Parathyroid adenoma (tissue), 2 donors: ENCODE measurements around the gene GALNT11.
"Not testable (repeated sequence)": the region's sequence is repeated elsewhere in the genome, so short reads cannot be mapped to it uniquely, and the experiment has no call there.

Experiments
- H2AFZ ChIP-seq: fragments of 300-600 bp; sonication (generic); one replicate; pipeline ENCODE4 v1.7.0; 2017; ENCODE audit warnings: antibody characterized with exemption, mild to moderate bottlenecking
- H3K27ac ChIP-seq: fragments of 300-600 bp; sonication (generic); one replicate; pipeline ENCODE4 v1.7.0; 2017
- H3K27me3 ChIP-seq: fragments of 300-600 bp; sonication (generic); one replicate; pipeline ENCODE4 v1.7.0; 2017; ENCODE audit warnings: low read length; ENCODE audit not compliant: control insufficient read depth, insufficient read depth
- H3K36me3 ChIP-seq: fragments of 300-600 bp; sonication (generic); one replicate; pipeline ENCODE4 v1.7.0; 2017; ENCODE audit warnings: low read length; ENCODE audit not compliant: control insufficient read depth, insufficient read depth
- H3K4me1 ChIP-seq: fragments of 300-600 bp; sonication (generic); one replicate; pipeline ENCODE4 v1.7.0; 2017; ENCODE audit warnings: control low read depth
- H3K4me2 ChIP-seq: fragments of 300-600 bp; sonication (generic); one replicate; pipeline ENCODE4 v1.7.0; 2017; ENCODE audit warnings: low read length
- H3K4me3 ChIP-seq: fragments of 300-600 bp; sonication (generic); one replicate; pipeline ENCODE4 v1.7.0; 2017; ENCODE audit warnings: low read depth, low read length
- H3K79me2 ChIP-seq: fragments of 300-600 bp; sonication (generic); one replicate; pipeline ENCODE4 v1.7.0; 2017; ENCODE audit warnings: control low read depth
- H3K9ac ChIP-seq: fragments of 300-600 bp; sonication (generic); one replicate; pipeline ENCODE4 v1.7.0; 2017; ENCODE audit warnings: mild to moderate bottlenecking
- H3K9me3 ChIP-seq: fragments of 300-600 bp; sonication (generic); one replicate; pipeline ENCODE4 v1.7.0; 2017; ENCODE audit warnings: low read length; ENCODE audit not compliant: control insufficient read depth
- CTCF ChIP-seq: fragments of 300-600 bp; sonication (generic); IDR thresholded peaks from one replicate; pipeline ENCODE4 v1.7.0; 2017; ENCODE audit warnings: antibody characterized with exemption, mild to moderate bottlenecking
- donor health status: primary hyperparathyroidism.

GALNT11 gene

GRCh38 chr7:152076940-152077933 is 51.8 kb downstream of the GALNT11 start:
- peak overlapping the region; percentile 1 for H3K27ac ChIP-seq

GRCh38 chr7:152078025-152078424 is 52.6 kb downstream of the GALNT11 start:
- Histone ChIP-seq H3K4me3 (no peak overlapping the region), H3K36me3 (no peaks in the 10 kb centered on the region), H3K79me2 (no peaks in the 10 kb centered on the region), H2AFZ (no peak overlapping the region), H3K9ac (no peak overlapping the region), H3K27ac (no peak overlapping the region), H3K4me1 (peaks cover 31% of the 10 kb centered on the region), H3K4me2 (no peak overlapping the region), H3K27me3 (no peaks in the 10 kb centered on the region), H3K9me3 (no peaks in the 10 kb centered on the region)
- TF ChIP-seq CTCF: no peak

More at GRCh38 chr7:152076940-152077933, 51.8 kb downstream of the GALNT11 start:
- H3K27me3 ChIP-seq: no peaks in the 10 kb centered on the region
- peaks cover 31% of the 10 kb centered on the region for H3K4me1 ChIP-seq
- no peaks in the 10 kb centered on the region for H3K79me2 ChIP-seq
- H3K9ac ChIP-seq: no peak overlapping the region
- no peak overlapping the region for H3K4me3 ChIP-seq
- no peak for TF ChIP-seq CTCF
- H3K4me2 ChIP-seq: peak overlapping the region; percentile 10
- H2AFZ ChIP-seq: no peak overlapping the region
- no peaks in the 10 kb centered on the region for H3K36me3 ChIP-seq
- H3K9me3 ChIP-seq: no peaks in the 10 kb centered on the region

- Histone ChIP-seq H3K4me1 (peaks cover 26% of the 10 kb centered on the region), H3K9me3 (no peaks in the 10 kb centered on the region), H3K4me3 (no peak overlapping the region), H2AFZ (no peak overlapping the region), H3K36me3 (no peaks in the 10 kb centered on the region), H3K27me3 (no peaks in the 10 kb centered on the region), H3K27ac (no peak overlapping the region), H3K79me2 (no peaks in the 10 kb centered on the region), H3K4me2 (no peak overlapping the region), H3K9ac (no peak overlapping the region)
- TF ChIP-seq CTCF: no peak
These were observed 53.3 kb downstream of the GALNT11 start for GRCh38 chr7:152078786-152079185.

- H3K4me1 ChIP-seq: peaks cover 33% of the 10 kb centered on the region
- no peaks in the 10 kb centered on the region for H3K9me3 ChIP-seq
- no peak for TF ChIP-seq CTCF
- H3K27me3 ChIP-seq: no peaks in the 10 kb centered on the region
- no peak overlapping the region for H3K27ac ChIP-seq
- H3K4me2 ChIP-seq: no peak overlapping the region
- H2AFZ ChIP-seq: no peak overlapping the region
- H3K79me2 ChIP-seq: no peaks in the 10 kb centered on the region
- H3K36me3 ChIP-seq: no peaks in the 10 kb centered on the region
- H3K4me3 ChIP-seq: no peak overlapping the region
- H3K9ac ChIP-seq: no peak overlapping the region
These were observed 55.6 kb downstream of the GALNT11 start for GRCh38 chr7:152081088-152081487.

GRCh38 chr7:152082073-152082721 is 56.7 kb downstream of the GALNT11 start:
- H2AFZ ChIP-seq, H3K36me3 ChIP-seq, H3K79me2 ChIP-seq, H3K27ac ChIP-seq, H3K4me2 ChIP-seq, H3K27me3 ChIP-seq, H3K9me3 ChIP-seq, H3K9ac ChIP-seq, H3K4me3 ChIP-seq: not testable (repeated sequence)
- peaks cover 21% of the 10 kb centered on the region for H3K4me1 ChIP-seq
